RWPE2 (cell line): Measurements from ENCODE around the gene NOS1AP.

Experiments used
- ATAC-seq: fragments of 200-7000 bp; cut with Tn5 transposase; 3 replicates; pipeline ENCODE4 v1.9.1; 2021; ENCODE audit warnings: low read depth
- DNase-seq: peaks from one replicate; pipeline ENCODE4 v3.0.0-alpha.2; 2020; ENCODE audit warnings: low spot score
- H3K27ac ChIP-seq: fragments of 450-650 bp; 2 replicates; pipeline ENCODE4 v1.5.1; 2017; ENCODE audit warnings: mild to moderate bottlenecking; ENCODE audit not compliant: poor library complexity, severe bottlenecking
- H3K27me3 ChIP-seq: fragments of 250-450 bp; sonication (Bioruptor Pico); 2 replicates; pipeline ENCODE4 v1.5.1; 2021; ENCODE audit warnings: mild to moderate bottlenecking, moderate library complexity; ENCODE audit not compliant: insufficient read depth, poor library complexity, severe bottlenecking
- H3K36me3 ChIP-seq: fragments of 250-450 bp; sonication (Bioruptor Pico); 2 replicates; pipeline ENCODE4 v1.5.1; 2020; ENCODE audit warnings: low read depth, mild to moderate bottlenecking, moderate library complexity
- H3K4me1 ChIP-seq: fragments of 250-450 bp; sonication (Bioruptor Pico); 2 replicates; pipeline ENCODE4 v1.5.1; 2021; ENCODE audit warnings: mild to moderate bottlenecking, moderate library complexity; ENCODE audit not compliant: insufficient read depth, poor library complexity, severe bottlenecking
- H3K4me3 ChIP-seq: fragments of 250-450 bp; sonication (Bioruptor Pico); 2 replicates; pipeline ENCODE4 v1.5.1; 2021; ENCODE audit warnings: mild to moderate bottlenecking, moderate library complexity; ENCODE audit not compliant: severe bottlenecking
- H3K9me3 ChIP-seq: fragments of 250-450 bp; sonication (Bioruptor Pico); 2 replicates; pipeline ENCODE4 v1.5.1; 2021; ENCODE audit warnings: mild to moderate bottlenecking, moderate library complexity; ENCODE audit not compliant: severe bottlenecking
- CTCF ChIP-seq: fragments of 450-650 bp; IDR thresholded peaks from one replicate; pipeline ENCODE4 v1.5.1; 2017; ENCODE audit warnings: mild to moderate bottlenecking, moderate library complexity; ENCODE audit not compliant: poor library complexity, severe bottlenecking

Gene NOS1AP

GRCh38 chr1:162293073-162293692, 223.7 kb downstream of the NOS1AP start:
- ATAC-seq = no peak
- TF ChIP-seq CTCF = no peak
- H3K4me1 ChIP-seq = peaks cover 19% of the 10 kb centered on the region

GRCh38 chr1:162294015-162294414, 224.5 kb downstream of the NOS1AP start:
- no peaks in the 10 kb centered on the region for H3K27me3 ChIP-seq
- DNase-seq (no peak), ATAC-seq (no peak)
- H3K4me3 ChIP-seq = no peak overlapping the region
- no peak overlapping the region for H3K27ac ChIP-seq
- no peak for TF ChIP-seq CTCF
- peaks cover 19% of the 10 kb centered on the region for H3K4me1 ChIP-seq
- no peaks in the 10 kb centered on the region for H3K36me3 ChIP-seq
- H3K9me3 ChIP-seq = no peaks in the 10 kb centered on the region

More at GRCh38 chr1:162293073-162293692, 223.7 kb downstream of the NOS1AP start:
- H3K36me3 ChIP-seq = no peaks in the 10 kb centered on the region
- no peak for DNase-seq
- no peak overlapping the region for H3K4me3 ChIP-seq
- no peaks in the 10 kb centered on the region for H3K9me3 ChIP-seq
- H3K27me3 ChIP-seq = no peaks in the 10 kb centered on the region
- H3K27ac ChIP-seq = no peak overlapping the region

- no peak overlapping the region for H3K4me3 ChIP-seq
- DNase-seq (no peak), ATAC-seq (no peak)
Measured at GRCh38 chr1:162297208-162297607, 227.7 kb downstream of the NOS1AP start.

GRCh38 chr1:162298266-162298665, 228.8 kb downstream of the NOS1AP start:
- no peak for ATAC-seq
- TF ChIP-seq CTCF = no peak

More at GRCh38 chr1:162297208-162297607, 227.7 kb downstream of the NOS1AP start:
- H3K4me1 ChIP-seq = peaks cover 16% of the 10 kb centered on the region
- H3K9me3 ChIP-seq = no peaks in the 10 kb centered on the region
- no peaks in the 10 kb centered on the region for H3K27me3 ChIP-seq
- H3K36me3 ChIP-seq = no peaks in the 10 kb centered on the region
- no peak overlapping the region for H3K27ac ChIP-seq
- no peak for TF ChIP-seq CTCF

GRCh38 chr1:162299018-162299417, 229.5 kb downstream of the NOS1AP start:
- ATAC-seq = no peak

More at GRCh38 chr1:162298266-162298665, 228.8 kb downstream of the NOS1AP start:
- no peaks in the 10 kb centered on the region for H3K9me3 ChIP-seq
- no peaks in the 10 kb centered on the region for H3K27me3 ChIP-seq
- peaks cover 17% of the 10 kb centered on the region for H3K4me1 ChIP-seq
- no peak overlapping the region for H3K27ac ChIP-seq
- H3K4me3 ChIP-seq = no peak overlapping the region
- DNase-seq = no peak
- no peaks in the 10 kb centered on the region for H3K36me3 ChIP-seq

More at GRCh38 chr1:162299018-162299417, 229.5 kb downstream of the NOS1AP start:
- Histone ChIP-seq H3K4me3 (no peak overlapping the region), H3K27ac (no peak overlapping the region), H3K27me3 (no peaks in the 10 kb centered on the region), H3K4me1 (peaks cover 17% of the 10 kb centered on the region), H3K9me3 (no peaks in the 10 kb centered on the region), H3K36me3 (no peaks in the 10 kb centered on the region)
- no peak for DNase-seq
- TF ChIP-seq CTCF = no peak
